Common myeloid progenitor, CD34-positive (primary cell): ENCODE results near the gene GPR146.
A peak's percentile ranks its signal among the peaks of the same experiment; 100 is the strongest.

Source experiments
- CTCF ChIA-PET: fragments of 350-600 bp; sonication (Branson Sonifier 250); formaldehyde crosslinking; loops from one replicate; lab custom pipeline; 2021; ENCODE audit warnings: antibody characterized with exemption; lab: Charles Lee
- POLR2A ChIA-PET: fragments of 350-600 bp; sonication (Branson Sonifier 250); formaldehyde crosslinking; loops from one replicate; lab custom pipeline; 2021; ENCODE audit warnings: antibody characterized with exemption; lab: Charles Lee
- DNase-seq, 3 donors: peaks; one replicate each; pipeline versions ENCODE4 v3.0.0 to v3.0.0-alpha.2; 2013
- H3K27ac ChIP-seq, 2 experiments: 1 replicate in 1 of 2; 2 replicates in 1 of 2; pipeline ENCODE4 v1.7.0; 2013; ENCODE audit warnings: inconsistent platforms in 2 of 2, low read length in 2 of 2, mild to moderate bottlenecking in 2 of 2, low read depth in 1 of 2, moderate library complexity in 1 of 2; ENCODE audit not compliant: severe bottlenecking in 2 of 2, insufficient read depth in 1 of 2, poor library complexity in 1 of 2
- H3K27me3 ChIP-seq, 5 experiments: replicated peaks in 2 of 5; 1 replicate in 3 of 5; 2 replicates in 2 of 5; pipeline versions ENCODE4 v1.6.1 to v1.7.0; 2013; ENCODE audit warnings: low read length in 4 of 5, mild to moderate bottlenecking in 2 of 5, moderate library complexity in 2 of 5, inconsistent platforms in 1 of 5; ENCODE audit not compliant: insufficient read depth in 5 of 5, control insufficient read depth in 4 of 5
- H3K36me3 ChIP-seq, 4 experiments: 1 replicate in 2 of 4; 2 replicates in 2 of 4; pipeline versions ENCODE4 v1.6.1 to v1.7.0; 2013; ENCODE audit warnings: low read length in 3 of 4, control low read depth in 1 of 4, mild to moderate bottlenecking in 1 of 4; ENCODE audit not compliant: control insufficient read depth in 4 of 4, insufficient read depth in 4 of 4
- H3K4me1 ChIP-seq, 4 experiments: 1 replicate in 3 of 4; 2 replicates in 1 of 4; pipeline versions ENCODE4 v1.6.1 to v1.7.1; 2013; ENCODE audit warnings: low read length in 3 of 4, mild to moderate bottlenecking in 3 of 4, control low read depth in 1 of 4, inconsistent platforms in 1 of 4, moderate library complexity in 1 of 4; ENCODE audit not compliant: control insufficient read depth in 4 of 4, insufficient read depth in 4 of 4; ENCODE audit errors: control extremely low read depth in 1 of 4
- H3K4me3 ChIP-seq, 7 experiments: 1 replicate in 4 of 7; 2 replicates in 3 of 7; pipeline versions ENCODE4 v1.5.1 to v1.7.0; 2013; ENCODE audit warnings: mild to moderate bottlenecking in 7 of 7, low read length in 6 of 7, moderate library complexity in 6 of 7, inconsistent platforms in 2 of 7, low read depth in 2 of 7, control low read depth in 1 of 7; ENCODE audit not compliant: insufficient read depth in 4 of 7, control insufficient read depth in 1 of 7; ENCODE audit errors: extremely low read depth in 1 of 7
- H3K9me3 ChIP-seq, 5 experiments: 1 replicate in 4 of 5; 2 replicates in 1 of 5; pipeline versions ENCODE4 v1.6.1 to v1.7.1; 2013; ENCODE audit warnings: low read length in 4 of 5, mild to moderate bottlenecking in 2 of 5, inconsistent platforms in 1 of 5, low read depth in 1 of 5, moderate library complexity in 1 of 5; ENCODE audit not compliant: control insufficient read depth in 4 of 5, insufficient read depth in 2 of 5; ENCODE audit errors: control extremely low read depth in 1 of 5
- WGBS: methylation state at CpG from one replicate; pipeline ENCODE4 v1.1.5; 2013; ENCODE audit not compliant: insufficient coverage; 5-methylcytosine and 5-hydroxymethylcytosine counted together

The GPR146 gene

GRCh38 chr7:1065263-1065584 lies 20.9 kb downstream of the GPR146 start:
- DNase-seq, result no peak
- H3K4me3 ChIP-seq, result peak overlapping the region in 4 of 7 experiments; percentile 37 to 77 (median 54)
- ChIA-PET POLR2A (interaction anchor here (0.9 to 1.5 kb wide), 6 partner anchors 10 to 90 kb away, joined by 3 to 8 read pairs (median 4); partner anchors contain the start of gene COX19), CTCF (interaction anchor here (0.6 to 5.0 kb wide), 26 partner anchors 8 to 112 kb away, joined by 3 to 160 read pairs (median 4); partner anchors contain the start of genes COX19, CYP2W1, GPER1 and GPR146)
- no peak overlapping the region for H3K27ac ChIP-seq
- no peaks in the 10 kb centered on the region for H3K27me3 ChIP-seq
- no peaks in the 10 kb centered on the region for H3K9me3 ChIP-seq
- H3K36me3 ChIP-seq, result no peaks in the 10 kb centered on the region
- H3K4me1 ChIP-seq, result peaks cover 0 to 42% (median 40%) of the 10 kb centered on the region in 4 experiments
- 66% methylated on average over 12 of the region's 12 CpGs for WGBS

- CTCF ChIA-PET, result interaction anchor here (0.6 to 5.0 kb wide), 27 partner anchors 8 to 112 kb away, joined by 3 to 160 read pairs (median 5); partner anchors contain the start of genes COX19, CYP2W1, GPER1 and GPR146
- peak overlapping the region in 4 of 7 experiments; percentile 43 to 77 (median 54) for H3K4me3 ChIP-seq
- peaks cover 0 to 37% (median 35%) of the 10 kb centered on the region in 4 experiments for H3K4me1 ChIP-seq
- POLR2A ChIA-PET, result interaction anchor here (0.9 to 1.5 kb wide), 6 partner anchors 10 to 91 kb away, joined by 3 to 8 read pairs (median 4); partner anchors contain the start of gene COX19
- H3K9me3 ChIP-seq, result peaks cover 0 to 2% (median 0%) of the 10 kb centered on the region in 5 experiments
- DNase-seq, result peak; percentile 66 to 85 (median 83)
- 8% methylated on average over 46 of the region's 48 CpGs for WGBS
- no peaks in the 10 kb centered on the region for H3K27me3 ChIP-seq
- H3K27ac ChIP-seq, result no peak overlapping the region
- no peaks in the 10 kb centered on the region for H3K36me3 ChIP-seq
Observed at GRCh38 chr7:1065585-1066241, 21.4 kb downstream of the GPR146 start.

- H3K4me3 ChIP-seq, result no peak overlapping the region
Observed at GRCh38 chr7:1066242-1066588, 21.9 kb downstream of the GPR146 start.

GRCh38 chr7:1068013-1068412 lies 23.7 kb downstream of the GPR146 start:
- CTCF ChIA-PET, result interaction anchor here (2.3 kb wide), 1 partner anchor 74 kb away, joined by 28 read pairs; no protein-coding TSS in a partner anchor
- WGBS, result 93% methylated on average over 13 of the region's 14 CpGs
- no peak overlapping the region for H3K27ac ChIP-seq
- H3K36me3 ChIP-seq, result no peaks in the 10 kb centered on the region
- no peak overlapping the region for H3K4me3 ChIP-seq
- peaks cover 0 to 3% (median 0%) of the 10 kb centered on the region in 5 experiments for H3K9me3 ChIP-seq
- POLR2A ChIA-PET, result no interaction called here
- peaks cover 0 to 16% (median 15%) of the 10 kb centered on the region in 4 experiments for H3K4me1 ChIP-seq
- H3K27me3 ChIP-seq, result peaks cover 0 to 1% (median 0%) of the 10 kb centered on the region in 5 experiments
- DNase-seq, result no peak

More at GRCh38 chr7:1066242-1066588, 21.9 kb downstream of the GPR146 start:
- CTCF ChIA-PET, result interaction anchor here (0.9 to 5.0 kb wide), 22 partner anchors 11 to 111 kb away, joined by 3 to 160 read pairs (median 6); partner anchors contain the start of genes COX19, CYP2W1, GPER1 and GPR146
- Histone ChIP-seq H3K36me3 (no peaks in the 10 kb centered on the region), H3K27ac (no peak overlapping the region), H3K27me3 (no peaks in the 10 kb centered on the region), H3K4me1 (peaks cover 0 to 32% (median 30%) of the 10 kb centered on the region in 4 experiments), H3K9me3 (peaks cover 0 to 3% (median 0%) of the 10 kb centered on the region in 5 experiments)
- DNase-seq, result no peak
- 82% methylated on average over 18 of the region's 21 CpGs for WGBS
- POLR2A ChIA-PET, result interaction anchor here (0.9 to 1.5 kb wide), 4 partner anchors 24 to 73 kb away, joined by 3 to 8 read pairs (median 4); no protein-coding TSS in a partner anchor

DNA sequence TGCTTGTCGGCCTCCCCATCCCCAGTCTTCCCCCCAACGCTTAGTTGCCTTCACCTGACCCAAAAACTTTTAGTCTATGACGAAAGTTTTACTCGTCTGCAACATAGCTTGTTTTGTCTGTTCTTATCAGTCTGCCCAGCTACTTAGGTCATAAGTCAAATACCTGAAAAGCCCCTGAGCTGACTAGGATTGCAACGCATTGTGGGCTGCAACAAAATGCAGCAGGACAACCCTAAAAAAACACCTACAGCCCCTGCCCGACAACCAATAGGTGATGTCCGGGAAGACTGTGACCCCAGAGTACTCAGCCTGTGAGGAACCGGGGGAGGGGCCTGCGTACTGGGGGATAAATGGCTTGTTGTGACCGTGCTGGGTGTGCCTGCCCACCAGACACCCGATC lies 24.3 kb downstream of the GPR146 start:
- peaks cover 0 to 3% (median 0%) of the 10 kb centered on the region in 5 experiments for H3K9me3 ChIP-seq
- ChIA-PET CTCF (interaction anchor here (2.3 kb wide), 1 partner anchor 75 kb away, joined by 28 read pairs; no protein-coding TSS in a partner anchor), POLR2A (no interaction called here)
- 91% methylated on average over 11 of the region's 11 CpGs for WGBS
- H3K27me3 ChIP-seq, result peaks cover 0 to 2% (median 0%) of the 10 kb centered on the region in 5 experiments
- no peak for DNase-seq
- no peak overlapping the region for H3K27ac ChIP-seq
- no peaks in the 10 kb centered on the region for H3K36me3 ChIP-seq
- peaks cover 0 to 20% (median 18%) of the 10 kb centered on the region in 4 experiments for H3K4me1 ChIP-seq
- no peak overlapping the region for H3K4me3 ChIP-seq

GRCh38 chr7:1070544-1071011 lies 26.2 kb downstream of the GPR146 start:
- peaks cover 0 to 2% (median 0%) of the 10 kb centered on the region in 5 experiments for H3K27me3 ChIP-seq
- CTCF ChIA-PET, result interaction anchor here (1.1 to 3.3 kb wide), 2 partner anchors 15 to 77 kb away, joined by 6 to 24 read pairs; no protein-coding TSS in a partner anchor
- WGBS, result 97% methylated on average over 34 of the region's 42 CpGs

More at GRCh38 chr7:1070544-1071011, 26.2 kb downstream of the GPR146 start:
- peaks cover 0 to 12% (median 10%) of the 10 kb centered on the region in 4 experiments for H3K4me1 ChIP-seq
- POLR2A ChIA-PET, result no interaction called here
- DNase-seq, result no peak
- no peak overlapping the region for H3K27ac ChIP-seq
- H3K36me3 ChIP-seq, result no peaks in the 10 kb centered on the region
- H3K9me3 ChIP-seq, result peaks cover 0 to 3% (median 0%) of the 10 kb centered on the region in 5 experiments
- H3K4me3 ChIP-seq, result no peak overlapping the region
